Measurements from ENCODE around the gene TSPOAP1.

TSPOAP1 gene

DNA sequence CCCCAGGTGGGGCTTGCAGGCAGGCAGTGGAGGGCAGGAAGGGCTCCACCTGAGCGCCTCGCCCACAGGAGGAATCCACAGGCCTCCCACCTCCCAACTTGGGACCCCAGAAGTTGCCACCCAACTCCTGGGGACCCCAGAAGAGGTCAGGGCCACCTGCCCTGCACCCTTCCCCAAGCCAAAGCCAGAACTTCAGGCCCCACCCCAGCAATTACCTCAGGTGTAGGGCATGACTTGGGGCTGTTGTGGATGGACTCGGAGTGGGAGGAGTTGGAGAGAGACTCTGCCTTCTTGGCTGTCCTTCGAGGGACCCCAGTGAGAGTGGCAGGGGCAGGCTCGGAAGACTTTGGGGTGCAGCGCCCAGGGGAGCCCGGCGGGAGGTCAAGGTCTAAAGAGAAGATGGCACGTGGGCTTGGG lies 10.5 kb downstream of the TSPOAP1 start:
- Histone ChIP-seq H3K4me2 (ENCODE audit: low read length, poor library complexity, severe bottlenecking) (no peak overlapping the region), H2BK5ac (ENCODE audit: low read depth, low read length, poor library complexity, severe bottlenecking) (no peak overlapping the region), H3K36me3 (ENCODE audit: control insufficient read depth in 1 of 2, insufficient read depth in 2 of 2, low read depth in 1 of 2, low read length in 2 of 2) (peaks cover 0 to 3% of the 10 kb centered on the region in 2 experiments), H3K4me3 (ENCODE audit: insufficient read depth in 1 of 2, low read depth in 1 of 2, low read length in 2 of 2) (no peak overlapping the region), H3K27ac (ENCODE audit: low read length, poor library complexity, severe bottlenecking) (no peak overlapping the region), H3K9ac (ENCODE audit: low read length) (no peak overlapping the region), H3K23ac (ENCODE audit: low read length in 2 of 2) (no peak overlapping the region), H2BK15ac (ENCODE audit: low read depth, poor library complexity, severe bottlenecking) (no peak overlapping the region), H3K4me1 (ENCODE audit: control insufficient read depth, insufficient read depth, low read depth, low read length) (no peaks in the 10 kb centered on the region), H3K18ac (ENCODE audit: low read depth in 1 of 2, low read length in 2 of 2) (no peak overlapping the region), H3K27me3 (ENCODE audit: control insufficient read depth in 1 of 2, insufficient read depth in 1 of 2, low read length in 2 of 2) (peaks cover 22 to 26% of the 10 kb centered on the region in 2 experiments), H3K14ac (ENCODE audit: low read length in 2 of 2) (no peak overlapping the region), H2AK5ac (ENCODE audit: low read length, severe bottlenecking) (no peak overlapping the region), H3K4ac (ENCODE audit: low read depth in 1 of 2, low read length in 2 of 2) (no peak overlapping the region), H3K79me1 (replicated peaks; ENCODE audit: low read length, poor library complexity, severe bottlenecking) (no peaks in the 10 kb centered on the region), H2BK12ac (ENCODE audit: low read length in 2 of 2) (no peak overlapping the region), H2AFZ (ENCODE audit: low read depth, low read length) (no peak overlapping the region), H4K8ac (ENCODE audit: low read length) (no peak overlapping the region), H2BK120ac (ENCODE audit: low read depth, low read length) (no peak overlapping the region), H4K91ac (ENCODE audit: low read length) (no peak overlapping the region), H3K9me3 (ENCODE audit: control insufficient read depth, low read length) (no peaks in the 10 kb centered on the region)
- 86% methylated on average over 7 of the region's 9 CpGs for WGBS
- no peak for DNase-seq

GRCh38 chr17:58317421-58318064 lies 11.1 kb downstream of the TSPOAP1 start:
- Histone ChIP-seq H3K4me3 (ENCODE audit: insufficient read depth in 1 of 2, low read depth in 1 of 2, low read length in 2 of 2) (no peak overlapping the region), H3K27me3 (ENCODE audit: control insufficient read depth in 1 of 2, insufficient read depth in 1 of 2, low read length in 2 of 2) (peaks cover 17 to 21% of the 10 kb centered on the region in 2 experiments), H3K79me1 (replicated peaks; ENCODE audit: low read length, poor library complexity, severe bottlenecking) (no peaks in the 10 kb centered on the region), H3K4ac (ENCODE audit: low read depth in 1 of 2, low read length in 2 of 2) (no peak overlapping the region), H2BK5ac (ENCODE audit: low read depth, low read length, poor library complexity, severe bottlenecking) (no peak overlapping the region), H4K91ac (ENCODE audit: low read length) (no peak overlapping the region), H3K23ac (ENCODE audit: low read length in 2 of 2) (no peak overlapping the region), H3K36me3 (ENCODE audit: control insufficient read depth in 1 of 2, insufficient read depth in 2 of 2, low read depth in 1 of 2, low read length in 2 of 2) (no peaks in the 10 kb centered on the region), H2BK12ac (ENCODE audit: low read length in 2 of 2) (no peak overlapping the region), H3K27ac (ENCODE audit: low read length, poor library complexity, severe bottlenecking) (no peak overlapping the region), H3K14ac (ENCODE audit: low read length in 2 of 2) (no peak overlapping the region), H3K9me3 (ENCODE audit: control insufficient read depth, low read length) (no peaks in the 10 kb centered on the region), H2BK120ac (ENCODE audit: low read depth, low read length) (no peak overlapping the region), H2BK15ac (ENCODE audit: low read depth, poor library complexity, severe bottlenecking) (no peak overlapping the region), H3K4me1 (ENCODE audit: control insufficient read depth, insufficient read depth, low read depth, low read length) (no peaks in the 10 kb centered on the region), H2AFZ (ENCODE audit: low read depth, low read length) (no peak overlapping the region), H3K9ac (ENCODE audit: low read length) (no peak overlapping the region), H3K4me2 (ENCODE audit: low read length, poor library complexity, severe bottlenecking) (no peak overlapping the region), H4K8ac (ENCODE audit: low read length) (no peak overlapping the region), H2AK5ac (ENCODE audit: low read length, severe bottlenecking) (no peak overlapping the region), H3K18ac (ENCODE audit: low read depth in 1 of 2, low read length in 2 of 2) (no peak overlapping the region)
- DNase-seq, result peak; percentile 66
- 25% methylated on average over 3 of the region's 5 CpGs for WGBS

GRCh38 chr17:58316260-58316960 lies 12.2 kb downstream of the TSPOAP1 start:
- Histone ChIP-seq H3K14ac (ENCODE audit: low read length in 2 of 2) (no peak overlapping the region), H3K27ac (ENCODE audit: low read length, poor library complexity, severe bottlenecking) (no peak overlapping the region), H2BK12ac (ENCODE audit: low read length in 2 of 2) (no peak overlapping the region), H3K4ac (ENCODE audit: low read depth in 1 of 2, low read length in 2 of 2) (no peak overlapping the region), H2AK5ac (ENCODE audit: low read length, severe bottlenecking) (no peak overlapping the region), H3K79me1 (replicated peaks; ENCODE audit: low read length, poor library complexity, severe bottlenecking) (no peaks in the 10 kb centered on the region), H3K36me3 (ENCODE audit: control insufficient read depth in 1 of 2, insufficient read depth in 2 of 2, low read depth in 1 of 2, low read length in 2 of 2) (no peaks in the 10 kb centered on the region), H2AFZ (ENCODE audit: low read depth, low read length) (no peak overlapping the region), H3K4me2 (ENCODE audit: low read length, poor library complexity, severe bottlenecking) (no peak overlapping the region), H3K4me1 (ENCODE audit: control insufficient read depth, insufficient read depth, low read depth, low read length) (no peaks in the 10 kb centered on the region), H3K27me3 (ENCODE audit: control insufficient read depth in 1 of 2, insufficient read depth in 1 of 2, low read length in 2 of 2) (peaks cover 11 to 20% of the 10 kb centered on the region in 2 experiments), H3K9ac (ENCODE audit: low read length) (no peak overlapping the region), H2BK120ac (ENCODE audit: low read depth, low read length) (no peak overlapping the region), H3K4me3 (ENCODE audit: insufficient read depth in 1 of 2, low read depth in 1 of 2, low read length in 2 of 2) (no peak overlapping the region), H3K18ac (ENCODE audit: low read depth in 1 of 2, low read length in 2 of 2) (no peak overlapping the region), H3K9me3 (ENCODE audit: control insufficient read depth, low read length) (no peaks in the 10 kb centered on the region), H2BK15ac (ENCODE audit: low read depth, poor library complexity, severe bottlenecking) (no peak overlapping the region), H2BK5ac (ENCODE audit: low read depth, low read length, poor library complexity, severe bottlenecking) (no peak overlapping the region), H4K8ac (ENCODE audit: low read length) (no peak overlapping the region), H3K23ac (ENCODE audit: low read length in 2 of 2) (no peak overlapping the region), H4K91ac (ENCODE audit: low read length) (no peak overlapping the region)
- 80% methylated on average over 5 of the region's 8 CpGs for WGBS
- no peak for DNase-seq

- Histone ChIP-seq H2BK12ac (ENCODE audit: low read length in 2 of 2) (no peak overlapping the region), H3K4me1 (ENCODE audit: control insufficient read depth, insufficient read depth, low read depth, low read length) (no peaks in the 10 kb centered on the region), H2AK5ac (ENCODE audit: low read length, severe bottlenecking) (no peak overlapping the region), H2BK5ac (ENCODE audit: low read depth, low read length, poor library complexity, severe bottlenecking) (no peak overlapping the region), H3K9ac (ENCODE audit: low read length) (no peak overlapping the region), H3K27ac (ENCODE audit: low read length, poor library complexity, severe bottlenecking) (no peak overlapping the region), H3K14ac (ENCODE audit: low read length in 2 of 2) (no peak overlapping the region), H3K23ac (ENCODE audit: low read length in 2 of 2) (no peak overlapping the region), H4K91ac (ENCODE audit: low read length) (no peak overlapping the region), H3K9me3 (ENCODE audit: control insufficient read depth, low read length) (no peaks in the 10 kb centered on the region), H3K79me1 (replicated peaks; ENCODE audit: low read length, poor library complexity, severe bottlenecking) (no peaks in the 10 kb centered on the region), H3K27me3 (ENCODE audit: control insufficient read depth in 1 of 2, insufficient read depth in 1 of 2, low read length in 2 of 2) (peaks cover 11 to 22% of the 10 kb centered on the region in 2 experiments), H2BK120ac (ENCODE audit: low read depth, low read length) (no peak overlapping the region), H3K36me3 (ENCODE audit: control insufficient read depth in 1 of 2, insufficient read depth in 2 of 2, low read depth in 1 of 2, low read length in 2 of 2) (no peaks in the 10 kb centered on the region), H3K4me3 (ENCODE audit: insufficient read depth in 1 of 2, low read depth in 1 of 2, low read length in 2 of 2) (no peak overlapping the region), H2BK15ac (ENCODE audit: low read depth, poor library complexity, severe bottlenecking) (no peak overlapping the region), H3K4ac (ENCODE audit: low read depth in 1 of 2, low read length in 2 of 2) (no peak overlapping the region), H4K8ac (ENCODE audit: low read length) (no peak overlapping the region), H3K4me2 (ENCODE audit: low read length, poor library complexity, severe bottlenecking) (no peak overlapping the region), H2AFZ (ENCODE audit: low read depth, low read length) (no peak overlapping the region), H3K18ac (ENCODE audit: low read depth in 1 of 2, low read length in 2 of 2) (no peak overlapping the region)
- WGBS, result 100% methylated on average over 3 of the region's 4 CpGs
- DNase-seq, result no peak
These were observed 12.8 kb downstream of the TSPOAP1 start for GRCh38 chr17:58315750-58316149.
